GM12872 (cell line): Measurements from ENCODE around the gene TMOD2.

Experiments
- CTCF ChIP-seq: IDR thresholded peaks from 3 replicates; pipeline ENCODE4 v1.5.1; 2011; ENCODE audit warnings: low read depth, mild to moderate bottlenecking, low read length, moderate library complexity; ENCODE audit not compliant: insufficient read depth

The TMOD2 gene

GRCh38 chr15:51714911-51715310, 36.5 kb upstream of the TMOD2 start:
- no peak for TF ChIP-seq CTCF

GRCh38 chr15:51718219-51718618, 33.2 kb upstream of the TMOD2 start:
- no peak for TF ChIP-seq CTCF

- TF ChIP-seq CTCF = no peak
These were observed 32.7 kb upstream of the TMOD2 start for GRCh38 chr15:51718746-51719145.

GRCh38 chr15:51720201-51720995, 31.0 kb upstream of the TMOD2 start:
- TF ChIP-seq CTCF = no peak

- TF ChIP-seq CTCF = no peak
These were observed 30.0 kb upstream of the TMOD2 start for GRCh38 chr15:51721199-51721960.

GRCh38 chr15:51724199-51724598, 27.2 kb upstream of the TMOD2 start:
- no peak for TF ChIP-seq CTCF

- TF ChIP-seq CTCF = no peak
These were observed 26.7 kb upstream of the TMOD2 start for GRCh38 chr15:51724673-51725072.
